HG02852 (cell line): ENCODE measurements around the gene CBX6.
"Not testable (repeated sequence)": the region's sequence is repeated elsewhere in the genome, so short reads cannot be mapped to it uniquely, and the experiment has no call there.

Experiments used
- ATAC-seq: cut with Tn5 transposase; IDR thresholded peaks from one replicate; pipeline ENCODE4 v1.9.1; 2021; ENCODE audit warnings: mild to moderate bottlenecking, moderate library complexity; ENCODE audit not compliant: unreplicated experiment

CBX6 gene

DNA sequence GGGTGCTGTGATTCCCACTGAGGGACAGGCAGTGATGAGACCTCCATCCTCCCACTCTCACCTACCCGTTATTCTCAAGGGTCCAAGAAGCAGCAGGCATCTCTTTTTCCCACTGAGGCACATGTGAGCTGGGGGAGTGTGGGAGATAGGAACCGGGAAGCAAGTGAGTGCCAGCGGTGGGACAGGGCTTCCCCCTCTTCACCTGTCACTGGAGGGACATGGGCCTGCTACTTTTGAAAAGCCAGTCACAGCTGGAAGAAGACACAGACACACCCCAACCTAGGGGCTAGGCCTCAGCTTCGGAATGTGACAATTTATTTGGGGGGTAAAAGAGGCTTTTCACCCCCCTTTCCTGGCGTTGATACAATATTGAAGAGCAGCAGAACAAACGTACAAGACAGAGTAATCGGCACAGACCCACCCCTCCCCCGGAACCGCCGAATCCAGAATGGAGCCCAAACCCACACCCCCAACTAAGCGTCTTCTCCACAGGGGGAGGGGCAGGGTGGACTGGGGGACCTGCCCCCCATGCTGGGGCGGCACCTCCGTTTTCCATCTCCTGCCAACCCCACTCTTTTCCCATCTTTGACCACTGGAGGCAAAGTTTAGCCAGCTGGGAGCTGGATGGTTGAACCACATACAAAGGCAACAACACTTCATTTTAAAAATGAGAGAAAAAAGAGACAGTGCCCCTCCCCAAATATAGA is 10.7 kb downstream of the CBX6 start:
- ATAC-seq, result no peak

DNA sequence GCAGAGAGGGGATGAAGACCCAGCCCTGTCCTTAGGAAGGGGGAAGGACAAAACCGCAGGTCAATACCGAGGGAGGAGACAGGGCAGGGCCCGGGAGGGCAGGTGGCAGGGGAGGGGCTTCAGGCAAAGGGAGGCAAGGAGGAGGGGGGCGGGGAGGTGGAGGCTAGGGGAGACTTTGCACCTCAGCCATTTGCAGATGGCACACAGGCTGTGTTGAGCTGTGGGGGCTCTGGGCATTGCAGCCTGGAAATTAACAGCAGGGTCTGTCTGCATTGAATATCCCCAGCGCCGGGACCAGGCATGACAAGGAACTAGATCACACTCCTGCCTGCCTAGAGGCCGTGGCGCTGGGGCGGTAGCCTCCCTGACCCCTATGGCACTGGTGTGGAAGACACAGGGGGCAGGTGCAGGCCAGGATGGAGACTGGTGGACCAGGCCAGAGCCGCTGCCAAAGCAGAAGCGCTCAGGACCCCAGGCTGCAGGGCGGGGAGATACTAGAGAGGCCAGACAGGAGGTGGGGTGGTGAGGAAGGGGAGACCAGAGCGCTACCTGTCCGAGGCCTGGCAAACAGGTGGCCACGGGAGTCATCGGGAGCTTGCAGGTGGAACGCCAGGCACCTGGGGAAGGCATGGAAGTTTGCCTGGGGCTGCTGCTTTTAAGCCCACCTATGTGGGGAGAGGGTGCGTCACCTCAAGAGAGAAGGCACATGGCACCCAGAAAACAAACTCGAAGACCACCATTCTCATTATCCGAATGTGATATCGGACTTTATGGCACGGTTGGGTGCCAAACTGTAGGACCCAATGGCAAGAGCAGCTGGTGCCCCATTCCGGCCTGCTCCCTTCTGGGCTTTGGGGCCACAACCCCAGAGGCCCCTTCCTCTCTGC is 11.5 kb downstream of the CBX6 start:
- no peak for ATAC-seq

DNA sequence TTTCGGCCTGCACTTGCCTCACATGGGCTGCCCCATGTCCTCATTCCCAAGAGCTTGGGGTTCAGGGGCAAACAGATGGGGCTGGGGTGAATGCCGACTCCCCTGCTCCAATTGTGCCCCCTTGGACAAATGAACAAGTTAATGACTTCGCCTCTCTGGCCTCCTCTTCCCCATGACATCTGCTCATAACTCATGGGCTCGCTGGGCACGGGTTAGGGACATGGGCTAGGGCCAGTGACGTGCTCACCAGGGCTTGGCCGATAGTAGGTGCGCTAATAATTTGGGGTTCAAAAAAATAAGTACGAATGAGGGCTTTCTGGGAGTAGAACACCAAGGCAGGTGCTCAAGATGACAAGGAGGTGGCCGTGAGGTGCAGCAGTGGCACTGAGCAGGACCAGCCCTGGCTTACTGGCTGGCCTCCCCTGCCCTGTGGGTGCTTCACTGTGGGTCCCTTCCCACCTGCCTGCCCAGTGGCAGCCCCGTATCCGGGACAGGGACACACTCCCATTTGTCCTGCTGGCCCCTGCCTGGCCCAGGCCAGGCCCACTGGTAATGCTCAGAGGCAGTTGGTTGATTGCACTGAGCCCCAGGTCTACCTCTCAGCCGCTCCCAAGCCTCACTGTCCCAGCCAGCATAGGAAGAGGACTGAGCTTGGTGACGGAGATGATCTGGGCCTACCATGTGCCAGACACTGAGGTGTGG is 12.3 kb downstream of the CBX6 start:
- no peak for ATAC-seq

DNA sequence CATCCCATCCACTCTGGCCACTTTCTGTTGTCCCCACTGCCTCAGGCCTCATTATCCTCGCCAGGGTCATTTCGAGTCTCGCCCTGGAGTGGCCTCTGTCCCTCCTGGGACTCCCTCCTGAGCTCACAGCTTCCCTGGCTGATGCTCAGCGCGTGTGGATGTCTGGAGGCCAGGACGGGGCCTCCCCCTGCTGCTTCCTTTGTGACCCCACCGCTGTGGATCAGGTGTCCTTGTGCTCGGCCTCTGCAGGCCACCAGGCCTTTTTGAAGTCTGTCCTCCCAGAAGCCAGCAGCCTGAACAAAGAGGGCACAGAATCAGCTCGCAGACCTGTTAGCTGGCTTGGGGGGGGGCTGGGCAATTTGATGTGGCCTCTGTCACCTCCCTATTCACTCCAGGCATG is 13.5 kb downstream of the CBX6 start:
- ATAC-seq, result no peak

DNA sequence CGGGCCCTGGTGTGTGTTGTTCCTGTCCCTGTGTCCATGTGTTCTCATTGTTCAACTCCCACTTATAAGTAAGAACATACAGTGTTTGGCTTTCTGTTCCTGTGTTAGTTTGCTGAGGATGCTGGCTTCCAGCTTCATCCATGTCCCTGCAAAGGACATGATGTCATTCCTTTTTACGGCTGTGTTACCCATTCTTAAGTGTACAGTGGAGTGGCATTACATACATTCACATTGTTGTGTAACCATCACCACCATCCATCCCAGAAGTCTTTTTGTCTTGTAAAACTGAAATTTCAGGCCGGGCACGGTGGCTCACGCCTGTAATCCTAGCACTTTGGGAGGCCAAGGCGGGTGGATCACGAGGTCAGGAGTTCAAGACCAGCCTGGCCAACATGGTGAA is 17.5 kb downstream of the CBX6 start:
- not testable (repeated sequence) for ATAC-seq

DNA sequence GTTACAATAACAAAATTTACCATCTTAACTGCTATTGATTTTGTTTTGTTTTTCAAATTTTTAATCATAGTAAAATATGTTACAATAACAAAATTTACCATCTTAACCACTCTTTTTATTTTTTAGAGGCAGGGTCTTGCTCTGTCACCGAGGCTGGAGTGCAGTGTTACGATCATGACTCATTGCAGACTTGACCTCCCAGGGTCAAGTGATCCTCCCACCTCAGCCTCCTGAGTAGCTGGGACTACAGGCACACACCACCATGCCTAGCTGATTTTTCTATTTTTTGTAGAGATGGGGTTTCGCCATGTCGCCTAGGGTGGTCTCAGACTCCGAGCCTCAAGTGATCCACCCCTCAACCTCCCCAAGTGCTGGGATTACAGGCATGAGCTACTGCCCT is 18.1 kb downstream of the CBX6 start:
- not testable (repeated sequence) for ATAC-seq

DNA sequence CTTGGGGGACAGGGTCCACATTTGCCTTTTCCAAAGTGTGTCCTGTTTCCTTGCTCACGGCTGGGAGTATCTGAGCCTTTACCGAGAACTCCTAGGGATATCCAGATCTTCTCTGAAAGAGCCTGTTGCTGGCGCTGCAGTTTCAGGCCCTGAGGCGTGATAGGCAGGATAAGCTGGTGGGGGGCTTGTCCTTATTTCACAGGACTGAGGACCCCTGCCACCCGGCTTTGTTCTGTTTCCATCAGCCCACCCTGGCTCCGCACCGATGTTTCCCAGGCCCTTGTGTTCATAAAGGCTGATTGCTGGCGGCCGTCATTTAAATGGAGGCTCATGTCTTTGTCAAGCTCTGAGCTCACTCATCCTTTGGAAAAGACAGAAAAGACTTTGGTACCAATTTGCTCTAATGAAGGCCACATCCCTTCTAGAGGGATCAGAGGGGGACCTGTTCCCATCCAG is 18.8 kb downstream of the CBX6 start:
- ATAC-seq, result no peak

DNA sequence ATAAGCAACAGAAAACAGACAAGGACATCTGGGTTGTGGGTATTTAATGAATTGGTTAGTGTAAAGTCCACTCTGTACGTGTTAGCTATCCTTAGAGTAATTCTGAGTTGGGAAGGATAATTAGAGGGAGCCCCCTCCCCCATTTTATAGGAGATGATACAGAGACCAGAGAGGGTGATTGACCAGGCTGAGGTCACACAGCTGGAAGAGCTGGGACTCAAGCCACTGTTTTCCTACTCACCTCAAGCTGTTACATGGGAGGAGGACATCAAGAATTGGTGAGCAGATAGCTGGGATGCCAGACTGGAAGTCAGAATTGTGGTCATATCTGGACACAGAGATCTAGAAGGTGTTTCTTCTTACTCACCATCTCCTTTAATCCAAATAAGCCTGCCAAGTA is 19.5 kb downstream of the CBX6 start:
- no peak for ATAC-seq

DNA sequence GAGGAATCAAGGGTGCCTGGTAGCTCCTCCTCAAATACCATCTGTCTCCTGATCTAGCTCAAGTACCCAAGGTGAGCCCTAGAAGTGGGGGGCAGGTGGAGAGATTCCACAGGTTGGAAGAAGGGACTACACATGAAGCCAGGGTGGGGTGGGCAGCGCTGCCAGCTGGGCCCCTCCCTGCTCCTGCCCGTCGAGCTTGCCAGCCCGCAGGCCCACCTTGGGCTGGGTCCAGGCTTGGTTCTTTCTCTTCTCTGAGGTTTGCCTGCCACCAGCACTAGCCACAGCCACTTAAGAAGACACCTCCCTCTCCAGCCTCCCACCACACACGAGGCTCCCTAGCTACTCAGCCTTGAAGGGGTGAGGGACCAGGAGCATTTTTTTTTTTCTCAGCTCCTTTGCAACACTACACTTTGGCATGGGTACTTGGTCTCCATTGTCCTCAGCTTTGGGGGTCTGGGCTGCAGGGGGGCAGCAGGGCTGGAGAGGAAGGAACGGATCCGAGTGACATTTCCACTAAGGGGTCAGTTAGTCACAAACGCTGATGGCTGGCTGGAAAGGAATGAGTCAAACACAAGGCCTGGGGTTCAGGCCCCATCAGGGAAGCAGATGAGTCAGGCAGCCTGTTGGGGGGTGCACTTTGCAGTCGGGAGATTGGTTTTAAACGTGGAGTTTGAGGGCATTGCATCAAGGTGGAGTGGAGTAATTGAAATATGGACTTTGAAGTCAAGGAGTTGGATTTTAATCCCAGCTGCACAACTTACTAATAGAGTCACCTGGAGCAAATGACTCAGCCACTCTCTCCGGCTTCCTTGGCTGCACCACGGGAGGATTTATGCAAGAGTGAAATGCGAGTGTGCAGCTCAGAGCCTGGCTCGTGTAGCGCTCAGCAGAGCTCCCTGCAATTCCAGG is 20.8 kb downstream of the CBX6 start:
- no peak for ATAC-seq

DNA sequence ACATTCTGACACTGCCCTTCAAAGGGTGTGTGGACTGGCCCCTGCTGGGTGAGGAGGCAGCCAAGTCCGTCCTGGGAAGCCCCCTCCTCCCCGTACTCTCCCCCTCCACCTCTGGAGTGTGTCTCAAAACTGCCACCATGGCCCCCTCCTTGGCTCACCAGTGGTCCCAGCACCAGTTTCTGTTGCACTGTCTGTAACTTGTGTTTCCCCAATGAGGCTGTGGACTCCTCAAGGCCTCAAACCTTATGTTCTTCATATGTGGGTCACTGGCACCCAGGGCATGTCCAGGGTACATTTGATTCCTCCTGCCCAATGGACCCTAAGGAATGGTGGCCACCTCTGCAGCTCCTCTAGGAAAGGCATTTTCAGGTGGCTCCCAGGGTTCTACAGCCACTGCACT is 21.6 kb downstream of the CBX6 start:
- ATAC-seq, result no peak

DNA sequence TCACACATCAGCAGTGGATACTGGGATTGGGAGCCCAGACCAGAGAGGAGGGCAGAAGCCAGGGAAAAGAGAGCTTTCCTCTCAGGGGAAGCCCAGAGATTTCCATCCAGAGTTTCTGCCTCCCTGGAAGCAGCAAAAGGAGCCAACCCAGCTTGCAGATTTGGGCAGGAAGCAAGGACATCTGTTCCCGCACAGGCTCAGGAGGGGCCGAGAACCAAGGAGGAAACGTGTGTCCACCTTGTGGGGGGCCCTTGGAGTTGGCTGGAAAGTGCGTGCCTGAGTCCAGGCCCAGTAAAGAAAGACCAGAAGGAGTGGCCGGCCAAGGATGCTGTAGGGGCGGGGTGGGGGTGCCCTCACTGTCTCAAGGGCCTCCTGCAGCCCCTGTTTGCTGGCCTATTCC is 22.2 kb downstream of the CBX6 start:
- ATAC-seq, result no peak

DNA sequence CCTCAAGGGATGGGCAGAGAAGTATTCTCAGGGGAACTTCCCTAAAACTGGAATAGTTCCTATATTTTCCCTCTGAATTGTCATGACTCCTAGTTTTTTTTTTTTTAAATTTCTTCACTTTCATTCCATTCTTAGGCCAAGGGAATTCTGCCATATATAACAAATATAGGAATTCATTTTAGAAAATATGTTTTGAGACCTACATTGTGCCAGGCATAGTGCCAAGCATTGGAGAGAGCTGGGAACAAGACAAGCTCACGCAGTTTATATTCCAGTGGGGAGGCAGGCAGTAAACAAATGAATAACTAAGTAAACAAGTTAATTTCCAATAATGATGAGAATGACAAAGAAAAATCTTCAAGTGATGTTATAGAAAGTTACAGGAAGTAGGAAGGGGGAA is 25.6 kb downstream of the CBX6 start:
- no peak for ATAC-seq

DNA sequence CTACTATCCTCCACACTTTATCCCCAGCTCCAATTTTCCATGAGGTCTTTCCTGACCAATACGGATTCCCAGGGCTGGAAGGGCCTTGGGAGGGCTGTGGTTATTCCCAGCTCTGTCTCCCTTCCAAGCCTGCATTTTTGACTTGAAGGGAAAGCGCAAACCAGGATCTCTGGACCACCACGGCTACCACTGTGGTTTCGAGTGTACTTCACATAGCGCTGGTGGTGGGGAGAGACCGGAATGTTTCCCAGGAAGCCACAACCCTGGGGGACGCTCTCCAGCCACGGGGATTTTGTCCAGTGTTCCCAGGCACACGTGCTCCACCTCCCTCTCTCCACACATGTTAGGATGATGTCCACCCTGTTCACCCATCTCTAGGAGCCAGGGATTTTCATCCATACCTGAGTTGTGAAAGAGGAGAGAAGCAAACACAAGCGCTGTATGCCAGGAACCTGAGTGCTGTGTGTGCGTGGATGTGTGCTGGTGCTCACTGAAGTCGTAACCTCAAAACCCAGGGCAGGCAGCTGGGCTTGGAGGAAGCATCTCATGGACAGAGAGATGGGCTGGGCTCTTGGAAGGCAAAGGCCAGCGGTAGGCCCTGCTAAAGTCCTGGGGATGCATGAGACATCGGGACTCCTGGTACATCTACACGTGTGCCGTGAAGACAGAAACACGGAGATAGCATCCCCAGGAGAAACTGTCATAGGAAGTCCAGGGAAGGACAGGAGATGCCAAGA is 26.8 kb downstream of the CBX6 start:
- ATAC-seq, result no peak

DNA sequence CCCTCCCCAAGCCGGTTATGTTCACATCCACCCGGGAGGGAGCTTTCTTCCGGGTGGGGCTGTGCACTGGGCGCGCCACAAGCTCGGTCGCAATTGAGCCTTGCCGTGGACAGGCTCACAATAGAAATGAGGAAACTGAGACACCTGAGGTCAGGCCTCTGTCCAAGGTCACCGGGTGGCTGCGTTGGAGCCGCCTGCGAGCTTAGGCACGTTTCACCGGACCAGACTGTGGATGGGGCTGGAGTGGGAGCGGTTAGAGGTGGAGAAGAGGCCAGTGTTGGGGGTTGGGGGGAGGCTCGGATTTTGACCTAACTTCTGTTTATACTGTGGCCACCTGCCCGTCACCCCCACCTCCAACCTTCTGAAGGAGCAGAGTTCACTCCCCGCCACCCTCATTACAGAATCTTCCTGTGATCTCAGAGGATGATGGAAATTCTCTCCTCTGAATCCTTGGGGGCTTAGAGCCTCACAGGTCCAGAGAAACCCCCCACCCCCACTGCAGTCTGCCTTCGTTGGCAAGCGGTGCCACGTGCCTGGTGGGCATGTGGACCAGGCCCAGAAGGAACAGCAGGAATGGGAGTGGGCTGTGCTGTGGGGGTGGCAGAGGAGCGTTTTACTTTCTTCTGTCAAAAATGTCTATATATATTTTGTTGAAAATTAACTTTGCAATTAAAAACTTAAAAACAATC is 27.6 kb downstream of the CBX6 start:
- no peak for ATAC-seq

DNA sequence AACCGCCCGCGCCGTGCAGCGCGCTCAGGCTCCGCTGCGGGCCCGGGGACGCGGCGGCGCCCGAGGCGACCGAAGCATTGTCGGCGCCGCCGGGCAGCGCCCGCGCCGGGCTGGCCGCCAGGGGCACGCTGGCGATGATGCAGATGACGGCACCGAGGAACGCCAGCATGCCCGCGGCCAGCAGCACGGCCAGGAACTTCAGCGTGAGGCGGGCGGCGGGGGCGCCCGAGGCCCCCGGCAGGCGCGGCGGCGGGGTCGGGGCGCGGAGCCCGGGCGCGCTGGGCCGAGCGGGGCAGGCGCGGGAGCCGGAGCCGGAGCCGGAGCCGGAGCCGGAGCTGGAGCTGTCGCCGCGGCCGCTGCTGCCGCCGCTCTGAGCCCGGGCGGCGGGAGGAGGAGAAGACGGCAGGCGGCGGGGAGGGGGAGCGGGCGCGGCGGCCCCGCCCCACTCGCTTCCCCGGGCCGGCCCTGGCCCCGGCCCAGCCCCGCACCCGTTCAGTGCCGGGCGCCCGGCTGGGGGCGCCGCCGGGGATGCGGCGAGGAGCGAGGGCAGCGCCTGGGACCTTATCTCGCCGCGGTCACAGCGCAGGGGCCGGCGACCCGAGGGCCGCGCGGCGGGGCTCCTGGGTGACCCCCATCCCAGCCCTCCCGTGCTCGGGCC is 28.2 kb downstream of the CBX6 start, which contains the start of gene NPTXR:
Gene NPTXR (minus strand): TSS at position 372 of the 658 bp plus-strand sequence.
- no peak for ATAC-seq

DNA sequence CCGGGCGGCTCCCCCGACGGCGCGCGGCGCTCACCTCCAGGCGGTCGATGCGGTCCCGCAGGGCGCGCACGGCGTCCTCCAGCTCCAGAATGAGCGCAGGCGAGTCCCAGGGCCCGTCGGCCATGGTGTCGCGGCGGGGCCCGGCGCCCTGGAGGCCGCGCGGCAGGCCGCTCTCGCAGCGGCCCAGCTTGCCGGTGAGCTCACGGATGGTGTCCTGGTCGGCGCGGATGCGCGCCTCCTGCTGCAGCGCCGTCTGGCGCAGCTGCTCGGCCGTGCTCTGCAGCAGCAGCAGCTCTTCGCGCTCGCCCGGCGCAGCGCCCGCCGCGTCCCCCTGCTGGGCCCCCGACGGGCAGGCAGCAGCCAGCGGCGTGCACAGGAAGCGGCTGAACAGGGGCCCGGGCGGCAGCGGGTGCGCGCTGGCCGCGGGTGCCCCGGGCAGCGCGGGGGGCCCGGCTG is 28.8 kb downstream of the CBX6 start:
- ATAC-seq, result no peak

DNA sequence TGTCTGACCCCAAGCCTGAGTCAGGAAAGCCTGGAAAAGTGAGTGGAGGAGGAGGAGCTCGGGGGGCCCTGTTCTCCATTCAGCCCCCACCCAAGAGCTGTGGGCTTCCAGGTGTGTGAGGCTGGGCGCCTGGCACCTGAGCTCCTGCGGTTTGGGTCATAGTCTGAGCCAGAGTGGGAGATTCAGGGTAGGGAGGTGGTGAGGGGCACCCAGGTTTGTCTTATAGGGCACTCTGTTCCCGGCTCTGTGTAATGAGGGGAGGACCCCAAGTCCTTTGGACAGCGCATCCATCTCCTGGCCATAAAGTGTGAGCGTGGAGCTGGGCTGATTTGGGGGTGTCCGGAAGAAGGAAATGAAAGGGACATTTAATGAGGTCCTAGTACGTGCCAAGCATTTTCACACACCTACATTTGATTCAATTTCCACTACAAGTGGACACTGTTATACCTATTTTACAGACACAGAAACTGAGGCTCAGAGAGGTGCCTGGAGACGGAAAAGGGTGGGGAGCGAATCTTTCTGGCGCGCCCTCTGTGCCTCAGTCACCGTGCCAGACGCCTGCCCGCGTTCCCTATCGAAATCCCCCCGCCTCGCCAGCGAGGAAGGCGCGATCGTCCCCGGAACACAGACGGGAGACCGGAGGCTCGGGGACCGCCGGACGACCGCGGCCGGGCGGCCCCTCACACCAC is 29.4 kb downstream of the CBX6 start:
- no peak for ATAC-seq

DNA sequence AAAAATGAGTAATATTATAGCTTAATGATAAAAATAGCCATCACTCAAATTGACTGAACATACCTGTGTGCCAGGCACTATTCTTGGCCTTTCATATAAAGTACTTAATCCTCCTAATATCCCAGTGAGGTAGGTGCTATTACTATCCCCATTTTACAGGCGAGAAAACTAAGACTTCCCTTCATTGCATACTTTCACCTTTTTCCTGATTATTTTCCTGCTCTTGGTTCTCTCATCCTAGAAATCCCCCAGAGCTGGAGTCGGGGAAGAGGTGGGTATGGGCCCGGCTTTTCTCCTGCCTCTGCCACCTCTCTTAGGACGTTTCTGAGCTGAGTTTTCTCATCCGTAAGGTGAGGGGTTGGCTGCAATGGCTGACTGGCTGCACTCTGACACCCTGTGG is 30.4 kb downstream of the CBX6 start:
- no peak for ATAC-seq
